Left ventricle myocardium inferior (tissue), 1 donor: ENCODE data around the gene SUCLG1. TPM values are rescaled to one million over a fixed set of nuclear protein-coding genes. Genes with fewer than 3 reads are reported as not detected.
A peak's percentile ranks its signal among the peaks of the same experiment; 100 is the strongest.

Experiments
- DNase-seq: peaks from one replicate; pipeline ENCODE4 v3.0.0-alpha.2; 2020
- H3K27ac ChIP-seq: fragments of 200-600 bp; replicated peaks from 2 replicates; pipeline ENCODE4 v1.8.0; 2021
- H3K27me3 ChIP-seq: fragments of 200-600 bp; 2 replicates; pipeline ENCODE4 v1.8.0; 2021; ENCODE audit warnings: low read depth
- H3K36me3 ChIP-seq: fragments of 200-600 bp; 2 replicates; pipeline ENCODE4 v1.8.0; 2021
- H3K4me1 ChIP-seq: fragments of 200-600 bp; 2 replicates; pipeline ENCODE4 v1.8.0; 2021
- H3K4me3 ChIP-seq: fragments of 200-600 bp; 2 replicates; pipeline ENCODE4 v1.8.0; 2021; ENCODE audit warnings: mild to moderate bottlenecking, moderate library complexity
- H3K9me3 ChIP-seq: fragments of 200-600 bp; replicated peaks from 2 replicates; pipeline ENCODE4 v1.8.0; 2021
- CTCF ChIP-seq: fragments of 200-600 bp; IDR thresholded peaks from 2 replicates; pipeline ENCODE4 v1.8.0; 2021; ENCODE audit warnings: antibody characterized with exemption, mild to moderate bottlenecking, borderline replicate concordance
- intact Hi-C: fragments of 100-400 bp; cut with micrococcal nuclease; formaldehyde crosslinking; loops from one replicate; pipeline ENCODE4 v1.11.0; 2022
- total RNA-seq: library from RNA; stranded (reverse); fragmentation: NEBNext Ultra II Directional; extraction: Animal tissue kit (Norgen Biotek cat#: 25700); gene quantifications from one replicate; pipeline ENCODE4 v1.2.1, GENCODE V29; 2021
- donor health status: DM: no; HTN: yes; CAD: no; lungs with severe emphysema.

SUCLG1 gene
- total RNA-seq, 1 donor from 2014 or later: 292 TPM

GRCh38 chr2:84435345-84436025 is 23.6 kb downstream of the SUCLG1 start:
- Histone ChIP-seq H3K9me3 (no peaks in the 10 kb centered on the region), H3K4me1 (peaks cover 41% of the 10 kb centered on the region), H3K27ac (peak overlapping the region; percentile 1), H3K27me3 (no peaks in the 10 kb centered on the region), H3K36me3 (peaks cover 79% of the 10 kb centered on the region), H3K4me3 (no peak overlapping the region)
- intact Hi-C loops: no loop called here
- DNase-seq: peak; percentile 15
- TF ChIP-seq CTCF: no peak

GRCh38 chr2:84429328-84429727 is 29.8 kb downstream of the SUCLG1 start:
- peaks cover 91% of the 10 kb centered on the region for H3K36me3 ChIP-seq
- no peak for DNase-seq
- no peak overlapping the region for H3K4me3 ChIP-seq
- intact Hi-C loops: no loop called here
- no peaks in the 10 kb centered on the region for H3K27me3 ChIP-seq
- peak overlapping the region; percentile 1 for H3K27ac ChIP-seq
- H3K4me1 ChIP-seq: peaks cover 23% of the 10 kb centered on the region
- TF ChIP-seq CTCF: no peak
- H3K9me3 ChIP-seq: no peaks in the 10 kb centered on the region

- no peak for DNase-seq
- intact Hi-C loops: no loop called here
- H3K27me3 ChIP-seq: no peaks in the 10 kb centered on the region
- no peak for TF ChIP-seq CTCF
- no peak overlapping the region for H3K27ac ChIP-seq
- peaks cover 91% of the 10 kb centered on the region for H3K36me3 ChIP-seq
- H3K4me3 ChIP-seq: no peak overlapping the region
- peaks cover 23% of the 10 kb centered on the region for H3K4me1 ChIP-seq
- H3K9me3 ChIP-seq: no peaks in the 10 kb centered on the region
These were observed 31.6 kb downstream of the SUCLG1 start for GRCh38 chr2:84427235-84428138.

- H3K9me3 ChIP-seq: no peaks in the 10 kb centered on the region
These were observed 33.8 kb downstream of the SUCLG1 start for GRCh38 chr2:84425310-84425709.

DNA sequence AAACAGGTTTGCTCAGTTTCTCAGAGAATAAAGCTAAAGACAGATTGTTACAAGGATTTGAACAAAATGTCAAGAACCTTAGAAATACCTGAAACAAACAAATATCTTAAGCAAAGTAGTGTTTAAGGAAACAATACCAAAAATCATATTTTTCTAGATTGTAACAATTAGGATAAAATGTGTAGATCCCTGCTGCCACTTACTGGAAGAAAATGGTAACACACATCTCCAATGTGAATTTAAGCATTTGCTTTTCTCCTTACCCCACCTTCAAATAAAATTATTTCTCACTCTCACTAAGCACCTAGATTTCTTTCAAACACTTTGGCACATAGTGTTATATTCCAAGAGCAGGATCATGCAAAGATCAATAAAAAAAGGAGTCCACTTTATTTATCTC is 34.9 kb downstream of the SUCLG1 start:
- no peak for DNase-seq
- Histone ChIP-seq H3K4me3 (no peak overlapping the region), H3K9me3 (no peaks in the 10 kb centered on the region), H3K36me3 (peaks cover 61% of the 10 kb centered on the region), H3K27me3 (no peaks in the 10 kb centered on the region), H3K4me1 (peaks cover 14% of the 10 kb centered on the region), H3K27ac (no peak overlapping the region)
- intact Hi-C loops: no loop called here
- TF ChIP-seq CTCF: peak; percentile 52

More at GRCh38 chr2:84425310-84425709, 33.8 kb downstream of the SUCLG1 start:
- Histone ChIP-seq H3K27ac (no peak overlapping the region), H3K4me3 (no peak overlapping the region), H3K27me3 (no peaks in the 10 kb centered on the region), H3K36me3 (peaks cover 73% of the 10 kb centered on the region), H3K4me1 (peaks cover 23% of the 10 kb centered on the region)
- TF ChIP-seq CTCF: no peak
- no peak for DNase-seq
- intact Hi-C loops: no loop called here
